Upper lobe of right lung (tissue), 1 donor: Measurements from ENCODE around the gene ZHX3. TPM values are rescaled to one million over a fixed set of nuclear protein-coding genes. Genes with fewer than 3 reads are reported as not detected.

Experiments
- ATAC-seq: fragments of 200-7000 bp; cut with Tn5 transposase; one replicate; pipeline ENCODE4 v1.9.1; 2020; ENCODE audit warnings: mild to moderate bottlenecking, moderate library complexity
- DNase-seq: peaks from one replicate; pipeline ENCODE4 v3.0.0-alpha.2; 2020
- H3K27ac ChIP-seq: fragments of 200-600 bp; one replicate; pipeline ENCODE4 v1.8.0; 2022
- H3K27me3 ChIP-seq: fragments of 200-600 bp; one replicate; pipeline ENCODE4 v1.8.0; 2022; ENCODE audit warnings: mild to moderate bottlenecking
- H3K36me3 ChIP-seq: fragments of 200-600 bp; one replicate; pipeline ENCODE4 v1.8.0; 2022
- H3K4me1 ChIP-seq: fragments of 200-600 bp; one replicate; pipeline ENCODE4 v1.8.0; 2022
- H3K4me3 ChIP-seq: fragments of 200-600 bp; one replicate; pipeline ENCODE4 v1.8.0; 2022; ENCODE audit warnings: mild to moderate bottlenecking
- H3K9me3 ChIP-seq: fragments of 200-600 bp; one replicate; pipeline ENCODE4 v1.8.0; 2022
- CTCF ChIP-seq: fragments of 200-600 bp; IDR thresholded peaks from one replicate; pipeline ENCODE4 v1.8.0; 2022; ENCODE audit warnings: antibody characterized with exemption
- intact Hi-C: fragments of 100-400 bp; cut with DNase I; formaldehyde crosslinking; loops from one replicate; pipeline ENCODE4 v1.11.0; 2022
- total RNA-seq: library from RNA; stranded (reverse); fragmentation: NEBNext Ultra II Directional; extraction: Animal tissue kit (Norgen Biotek cat#: 25700); gene quantifications from one replicate; pipeline ENCODE4 v1.2.1, GENCODE V29; 2021
- donor health status: DM: no; HTN: yes; CAD: no; lungs with severe emphysema.

Gene ZHX3
- total RNA-seq, 1 donor from 2014 or later: 45.3 TPM

DNA sequence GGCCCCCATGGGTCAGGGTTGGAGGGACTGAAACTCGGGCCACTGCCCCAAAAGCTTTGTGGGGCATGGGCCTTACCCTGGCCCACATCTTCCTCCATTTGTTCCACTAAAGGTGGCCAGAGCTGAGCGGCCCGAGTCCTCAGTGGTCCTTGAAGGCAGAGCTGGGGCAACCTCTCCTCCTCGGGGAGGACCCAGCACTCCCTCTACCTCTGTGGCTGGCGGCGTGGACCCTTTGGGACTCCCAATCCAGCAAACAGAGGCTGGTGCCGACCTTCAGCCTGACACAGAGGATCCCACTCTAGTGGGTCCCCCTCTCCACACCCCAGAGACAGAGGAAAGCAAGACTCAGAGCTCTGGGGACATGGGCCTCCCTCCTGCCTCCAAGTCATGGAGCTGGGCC, 32.4 kb upstream of the ZHX3 start:
- ATAC-seq (no peak), DNase-seq (no peak)
- no peak overlapping the region for H3K27ac ChIP-seq
- no peaks in the 10 kb centered on the region for H3K9me3 ChIP-seq
- no peaks in the 10 kb centered on the region for H3K4me1 ChIP-seq
- no peak overlapping the region for H3K4me3 ChIP-seq
- intact Hi-C loops: no loop called here
- H3K27me3 ChIP-seq: no peaks in the 10 kb centered on the region
- H3K36me3 ChIP-seq: no peaks in the 10 kb centered on the region
- no peak for TF ChIP-seq CTCF

DNA sequence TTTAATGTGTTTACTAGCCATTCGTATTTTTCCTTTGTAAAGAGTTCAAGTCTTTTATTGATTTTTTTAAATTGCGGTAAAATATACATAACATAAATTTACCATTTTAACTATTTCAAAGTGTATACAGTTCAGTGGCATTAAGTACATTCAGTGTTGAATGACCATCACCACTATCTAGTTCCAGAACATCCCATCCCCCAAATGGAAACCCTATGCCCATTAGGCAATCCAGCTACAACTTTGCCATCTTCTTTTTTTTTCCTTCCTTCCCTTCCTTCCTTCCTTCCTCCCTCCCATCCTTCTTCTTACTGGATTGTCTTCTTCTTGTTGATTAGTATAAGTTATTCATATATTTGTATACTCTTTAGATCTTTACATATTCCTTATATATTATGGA, 31.7 kb upstream of the ZHX3 start:
- Histone ChIP-seq H3K27me3 (no peaks in the 10 kb centered on the region), H3K4me1 (no peaks in the 10 kb centered on the region), H3K27ac (no peak overlapping the region), H3K36me3 (no peaks in the 10 kb centered on the region), H3K4me3 (no peak overlapping the region), H3K9me3 (no peaks in the 10 kb centered on the region)
- TF ChIP-seq CTCF: no peak
- intact Hi-C loops: no loop called here
- ATAC-seq (no peak), DNase-seq (no peak)

DNA sequence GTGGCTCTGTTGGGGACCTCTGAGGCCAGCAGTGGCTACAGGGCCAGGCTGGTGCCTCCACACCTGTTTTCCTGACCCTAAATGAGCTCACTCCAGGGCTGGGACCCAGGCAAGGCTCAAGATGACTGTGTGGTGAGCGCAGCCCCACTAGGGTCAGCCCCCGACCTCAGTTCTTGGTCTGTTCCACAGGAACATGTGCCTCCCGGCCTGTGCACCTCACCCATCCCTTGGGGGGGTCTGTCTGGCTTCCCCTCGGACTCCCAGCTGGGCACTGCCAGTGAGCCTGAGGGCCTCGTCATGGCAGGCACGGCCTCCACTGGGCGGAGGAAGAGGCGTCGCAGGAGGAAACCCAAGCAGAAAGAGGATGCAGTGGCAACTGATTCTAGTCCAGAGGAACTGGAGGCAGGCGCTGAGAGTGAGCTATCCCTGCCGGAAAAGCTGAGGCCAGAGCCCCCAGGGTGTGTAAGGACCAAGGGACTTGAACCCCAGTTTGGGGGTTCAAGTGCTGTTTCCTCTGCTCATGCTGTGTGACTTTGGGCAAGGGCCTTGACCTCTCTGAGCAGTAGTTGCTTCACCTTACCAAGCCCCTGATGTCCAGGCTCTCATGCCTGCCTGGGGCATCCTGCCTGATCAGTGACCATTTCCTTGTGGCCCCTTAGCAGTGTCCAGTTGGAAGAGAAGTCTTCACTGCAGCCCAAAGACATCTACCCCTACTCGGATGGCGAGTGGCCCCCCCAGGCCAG, 31.1 kb upstream of the ZHX3 start:
- ATAC-seq (no peak), DNase-seq (no peak)
- intact Hi-C loops: no loop called here
- Histone ChIP-seq H3K27ac (no peak overlapping the region), H3K4me3 (no peak overlapping the region), H3K36me3 (no peaks in the 10 kb centered on the region), H3K4me1 (no peaks in the 10 kb centered on the region), H3K27me3 (no peaks in the 10 kb centered on the region), H3K9me3 (no peaks in the 10 kb centered on the region)
- no peak for TF ChIP-seq CTCF

DNA sequence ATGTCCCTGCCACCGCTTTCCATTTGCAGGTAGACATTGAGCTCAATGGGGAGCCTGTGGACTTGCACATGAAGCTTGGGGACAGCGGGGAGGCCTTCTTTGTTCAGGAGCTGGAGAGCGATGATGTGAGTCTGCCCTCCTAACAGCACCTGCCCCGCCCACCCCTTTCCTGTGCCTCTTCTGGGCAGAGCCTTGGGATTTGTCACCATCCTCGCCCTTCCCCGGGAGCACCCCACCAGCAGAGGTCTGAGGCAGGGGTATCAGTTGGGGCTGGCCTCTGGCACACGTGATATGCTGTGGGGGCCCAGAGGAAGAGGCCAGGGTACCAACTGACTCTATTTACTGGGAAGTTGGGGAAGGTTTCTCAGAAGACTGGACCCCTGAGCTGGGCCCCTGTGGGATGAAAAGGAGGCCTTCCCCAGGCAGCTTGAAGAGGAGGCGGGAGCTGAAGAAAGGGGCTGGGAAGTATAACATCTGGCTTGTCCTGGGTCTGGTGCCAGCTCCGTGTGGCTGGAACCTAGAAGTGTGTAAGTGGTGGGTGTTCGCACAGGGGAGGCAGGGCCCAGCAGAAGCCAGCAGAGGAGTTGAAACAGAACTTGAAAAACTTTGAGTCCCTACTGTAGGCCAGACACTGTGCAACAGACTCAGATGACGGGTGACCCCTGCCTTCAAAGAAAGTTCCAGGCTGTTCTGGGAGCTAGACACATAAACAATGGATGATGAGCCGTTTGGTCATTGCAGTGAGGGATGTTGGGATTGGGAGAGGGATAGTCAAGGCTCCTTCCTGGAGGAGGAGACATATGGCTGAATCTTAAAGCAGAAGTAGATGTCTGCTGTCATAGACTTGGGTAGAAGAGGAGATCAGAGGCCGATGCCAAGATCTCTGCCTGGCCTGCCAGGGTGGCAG, 30.2 kb upstream of the ZHX3 start:
- Histone ChIP-seq H3K36me3 (no peaks in the 10 kb centered on the region), H3K4me3 (no peak overlapping the region), H3K9me3 (no peaks in the 10 kb centered on the region), H3K27ac (no peak overlapping the region), H3K4me1 (no peaks in the 10 kb centered on the region), H3K27me3 (no peaks in the 10 kb centered on the region)
- intact Hi-C loops: no loop called here
- ATAC-seq (no peak), DNase-seq (no peak)
- no peak for TF ChIP-seq CTCF

- no peaks in the 10 kb centered on the region for H3K36me3 ChIP-seq
- no peaks in the 10 kb centered on the region for H3K4me1 ChIP-seq
- intact Hi-C loops: no loop called here
- H3K9me3 ChIP-seq: no peaks in the 10 kb centered on the region
- DNase-seq (no peak), ATAC-seq (no peak)
- no peak overlapping the region for H3K4me3 ChIP-seq
- H3K27me3 ChIP-seq: no peaks in the 10 kb centered on the region
- H3K27ac ChIP-seq: no peak overlapping the region
- TF ChIP-seq CTCF: no peak
Measured at GRCh38 chr20:41345729-41346067, 28.2 kb upstream of the ZHX3 start.
